ENCODE measurements around the gene LMAN1L.

LMAN1L gene

DNA sequence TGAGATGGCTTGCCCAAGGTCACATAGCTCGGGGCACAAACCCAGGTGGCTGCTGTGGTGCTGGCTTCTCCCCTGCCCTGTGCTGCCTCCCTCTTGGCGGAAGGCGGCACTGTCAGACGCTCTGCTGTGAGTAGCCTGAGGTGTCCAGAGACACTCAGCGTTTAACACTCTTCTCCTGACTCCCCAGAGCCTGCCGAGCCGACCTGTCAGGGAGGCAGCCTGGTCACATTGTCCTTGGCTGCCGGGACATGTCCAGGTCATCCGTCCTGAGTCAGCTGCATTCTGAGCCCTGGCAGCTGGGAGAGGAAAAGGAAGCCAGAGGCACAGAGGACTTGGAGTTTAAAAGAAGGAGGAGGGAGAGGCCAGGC is 4.7 kb downstream of the LMAN1L start:
- H3K9ac ChIP-seq (ENCODE audit: low read length): no peak overlapping the region
- DNase-seq: no peak
- H4K20me1 ChIP-seq (ENCODE audit: insufficient read depth, low read length): no peaks in the 10 kb centered on the region
- H3K9me3 ChIP-seq (replicated peaks; ENCODE audit: insufficient read depth, low read length): no peaks in the 10 kb centered on the region
- no peak overlapping the region for H2AFZ ChIP-seq (ENCODE audit: low read length)
- H3K36me3 ChIP-seq (replicated peaks; ENCODE audit: insufficient read depth, low read length): no peaks in the 10 kb centered on the region
- no peak overlapping the region for H3K4me2 ChIP-seq (ENCODE audit: low read depth, low read length)
- H3F3A ChIP-seq (ENCODE audit: insufficient read depth, low read length): no peaks in the 10 kb centered on the region
- no peaks in the 10 kb centered on the region for H3K9me2 ChIP-seq (replicated peaks; ENCODE audit: insufficient read depth, low read length)
- H3K4me3 ChIP-seq (ENCODE audit: low read length): no peak overlapping the region
- no peaks in the 10 kb centered on the region for H3K79me2 ChIP-seq (ENCODE audit: low read length)
- no peak overlapping the region for H3K27ac ChIP-seq (ENCODE audit: low read length)
- no peak for TF ChIP-seq EZH2phosphoT487 (IDR thresholded peaks at IDR 0.05; ENCODE audit: low read length)
- TF ChIP-seq, protein P1, sequence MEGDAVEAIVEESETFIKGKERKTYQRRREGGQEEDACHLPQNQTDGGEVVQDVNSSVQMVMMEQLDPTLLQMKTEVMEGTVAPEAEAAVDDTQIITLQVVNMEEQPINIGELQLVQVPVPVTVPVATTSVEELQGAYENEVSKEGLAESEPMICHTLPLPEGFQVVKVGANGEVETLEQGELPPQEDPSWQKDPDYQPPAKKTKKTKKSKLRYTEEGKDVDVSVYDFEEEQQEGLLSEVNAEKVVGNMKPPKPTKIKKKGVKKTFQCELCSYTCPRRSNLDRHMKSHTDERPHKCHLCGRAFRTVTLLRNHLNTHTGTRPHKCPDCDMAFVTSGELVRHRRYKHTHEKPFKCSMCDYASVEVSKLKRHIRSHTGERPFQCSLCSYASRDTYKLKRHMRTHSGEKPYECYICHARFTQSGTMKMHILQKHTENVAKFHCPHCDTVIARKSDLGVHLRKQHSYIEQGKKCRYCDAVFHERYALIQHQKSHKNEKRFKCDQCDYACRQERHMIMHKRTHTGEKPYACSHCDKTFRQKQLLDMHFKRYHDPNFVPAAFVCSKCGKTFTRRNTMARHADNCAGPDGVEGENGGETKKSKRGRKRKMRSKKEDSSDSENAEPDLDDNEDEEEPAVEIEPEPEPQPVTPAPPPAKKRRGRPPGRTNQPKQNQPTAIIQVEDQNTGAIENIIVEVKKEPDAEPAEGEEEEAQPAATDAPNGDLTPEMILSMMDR (IDR thresholded peaks at IDR 0.05; ENCODE audit: low read length): 0 out of 2 replicates have a peak, but pooled peaks have one; percentile 12
- H3K27me3 ChIP-seq (replicated peaks; ENCODE audit: insufficient read depth, low read length): no peaks in the 10 kb centered on the region
- H3K4me1 ChIP-seq (ENCODE audit: low read length): peaks cover 16% of the 10 kb centered on the region; the same call in 1 of the 2 replicates

- DNase-seq: no peak
- Histone ChIP-seq H3K79me2 (ENCODE audit: low read length) (no peaks in the 10 kb centered on the region), H3K9me2 (replicated peaks; ENCODE audit: insufficient read depth, low read length) (no peaks in the 10 kb centered on the region), H3K4me2 (ENCODE audit: low read depth, low read length) (no peak overlapping the region), H3F3A (ENCODE audit: insufficient read depth, low read length) (no peaks in the 10 kb centered on the region), H3K27ac (ENCODE audit: low read length) (no peak overlapping the region), H3K36me3 (replicated peaks; ENCODE audit: insufficient read depth, low read length) (no peaks in the 10 kb centered on the region), H3K4me1 (ENCODE audit: low read length) (peaks cover 16% of the 10 kb centered on the region; the same call in 1 of the 2 replicates), H3K4me3 (ENCODE audit: low read length) (no peak overlapping the region), H3K27me3 (replicated peaks; ENCODE audit: insufficient read depth, low read length) (peaks cover 23% of the 10 kb centered on the region), H4K20me1 (ENCODE audit: insufficient read depth, low read length) (no peaks in the 10 kb centered on the region), H3K9ac (ENCODE audit: low read length) (no peak overlapping the region), H2AFZ (ENCODE audit: low read length) (no peak overlapping the region), H3K9me3 (replicated peaks; ENCODE audit: insufficient read depth, low read length) (no peaks in the 10 kb centered on the region)
- TF ChIP-seq EZH2 (optimal IDR thresholded peaks at IDR 0.05; ENCODE audit: low read depth, low read length) (no peak), EZH2phosphoT487 (IDR thresholded peaks at IDR 0.05; ENCODE audit: low read length) (no peak)
- TF ChIP-seq, protein P1 (IDR thresholded peaks at IDR 0.05; ENCODE audit: low read length): no peak
Observed at GRCh38 chr15:74820056-74820455, 7.4 kb downstream of the LMAN1L start.

DNA sequence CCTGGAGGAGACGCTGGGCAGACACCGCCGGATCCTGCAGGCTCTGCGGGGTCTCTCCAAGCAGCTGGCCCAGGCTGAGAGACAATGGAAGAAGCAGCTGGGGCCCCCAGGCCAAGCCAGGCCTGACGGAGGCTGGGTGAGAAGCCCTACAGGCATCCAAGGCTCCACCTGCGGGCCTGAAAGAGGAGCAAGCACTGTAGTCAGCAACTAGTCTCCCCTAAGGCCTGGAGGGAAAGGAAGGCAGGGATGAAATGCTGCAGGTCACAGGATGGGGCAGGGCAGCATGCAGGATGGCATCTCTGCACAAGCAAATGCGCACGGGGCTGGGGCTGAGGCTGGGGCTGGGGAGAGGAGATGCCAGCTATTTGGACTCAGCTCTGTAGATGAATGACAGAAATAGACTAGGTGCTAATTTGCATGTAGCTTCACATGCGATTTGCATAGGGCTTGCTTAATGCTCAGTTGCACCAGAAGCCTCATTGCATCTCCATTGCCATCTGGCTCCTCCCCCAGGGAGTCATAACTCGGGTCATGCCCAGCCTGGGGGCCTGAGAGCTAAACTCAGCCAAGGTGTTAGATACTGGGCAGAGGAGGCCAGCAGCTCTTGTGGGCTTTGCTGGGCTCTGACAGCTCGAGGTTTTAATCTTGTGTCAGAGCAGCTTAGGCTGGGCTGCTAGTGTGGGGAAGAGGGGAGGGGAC is 8.6 kb downstream of the LMAN1L start:
- Histone ChIP-seq H3K9me2 (replicated peaks; ENCODE audit: insufficient read depth, low read length) (no peaks in the 10 kb centered on the region), H3K4me1 (ENCODE audit: low read length) (peaks cover 16% of the 10 kb centered on the region; the same call in 1 of the 2 replicates), H3K4me3 (ENCODE audit: low read length) (no peak overlapping the region), H3K4me2 (ENCODE audit: low read depth, low read length) (no peak overlapping the region), H3K27ac (ENCODE audit: low read length) (no peak overlapping the region), H3K9me3 (replicated peaks; ENCODE audit: insufficient read depth, low read length) (no peaks in the 10 kb centered on the region), H2AFZ (ENCODE audit: low read length) (no peak overlapping the region), H3K79me2 (ENCODE audit: low read length) (no peaks in the 10 kb centered on the region), H3F3A (ENCODE audit: insufficient read depth, low read length) (no peaks in the 10 kb centered on the region), H3K9ac (ENCODE audit: low read length) (no peak overlapping the region), H3K36me3 (replicated peaks; ENCODE audit: insufficient read depth, low read length) (no peaks in the 10 kb centered on the region), H3K27me3 (replicated peaks; ENCODE audit: insufficient read depth, low read length) (peaks cover 35% of the 10 kb centered on the region), H4K20me1 (ENCODE audit: insufficient read depth, low read length) (no peaks in the 10 kb centered on the region)
- peak; percentile 31 for DNase-seq
- TF ChIP-seq EZH2phosphoT487 (IDR thresholded peaks at IDR 0.05; ENCODE audit: low read length) (no peak), EZH2 (optimal IDR thresholded peaks at IDR 0.05; ENCODE audit: low read depth, low read length) (no peak)
- TF ChIP-seq, protein P1 (IDR thresholded peaks at IDR 0.05; ENCODE audit: low read length): no peak
